GM10266 (cell line): ENCODE measurements around the gene TROAP.
A peak's percentile ranks its signal among the peaks of the same experiment; 100 is the strongest.

Experiments
- DNase-seq: peaks from one replicate; pipeline ENCODE4 v3.0.0; 2012; ENCODE audit errors: extremely low spot score
- TF ChIP-seq, protein P1 (sequence below): IDR thresholded peaks from 2 replicates; pipeline ENCODE4 v1.5.1; 2012; ENCODE audit warnings: mild to moderate bottlenecking, low read depth; ENCODE audit not compliant: control insufficient read depth, insufficient read depth; ENCODE audit errors: missing control alignments

TROAP gene

DNA sequence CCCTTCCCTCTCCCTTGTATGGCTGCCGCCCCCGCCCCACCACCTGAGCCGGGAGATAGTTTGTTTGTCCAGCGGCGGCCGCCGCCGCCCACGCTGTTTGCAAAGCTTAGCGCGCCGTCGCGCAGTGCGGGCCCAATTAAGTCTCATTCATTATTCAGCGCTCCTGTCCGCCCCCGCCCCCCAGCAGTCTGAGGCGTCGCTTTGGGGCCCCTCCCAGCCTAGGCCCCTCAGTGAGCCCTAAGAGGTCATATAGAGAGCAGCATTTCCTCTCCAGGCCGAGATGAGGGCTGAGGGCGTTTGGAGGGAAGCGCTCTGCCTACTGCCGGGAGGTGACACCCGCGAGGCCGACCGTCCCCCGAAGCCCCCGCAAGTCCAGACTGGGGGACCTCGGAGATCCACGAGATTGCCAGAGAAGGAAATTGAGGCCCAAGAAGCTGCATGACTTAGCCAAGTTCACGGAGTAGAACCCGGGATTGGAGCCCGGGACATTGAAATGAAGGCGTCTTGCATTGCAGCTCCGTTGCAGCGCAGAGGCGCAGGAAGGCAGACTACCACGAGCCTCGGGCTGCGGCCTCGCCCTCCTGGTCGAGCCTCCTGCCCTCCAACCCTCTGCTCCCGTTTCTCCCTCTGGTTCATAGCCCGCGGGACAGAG lies 23.7 kb downstream of the TROAP start, which contains the start of gene DNAJC22:
DNAJC22 (plus strand) TSS at position 230 of the 652 bp plus-strand sequence. CDS start 1,985 bp downstream, outside the sequence.
- DNase-seq, result peak; percentile 78
- TF ChIP-seq, protein P1, sequence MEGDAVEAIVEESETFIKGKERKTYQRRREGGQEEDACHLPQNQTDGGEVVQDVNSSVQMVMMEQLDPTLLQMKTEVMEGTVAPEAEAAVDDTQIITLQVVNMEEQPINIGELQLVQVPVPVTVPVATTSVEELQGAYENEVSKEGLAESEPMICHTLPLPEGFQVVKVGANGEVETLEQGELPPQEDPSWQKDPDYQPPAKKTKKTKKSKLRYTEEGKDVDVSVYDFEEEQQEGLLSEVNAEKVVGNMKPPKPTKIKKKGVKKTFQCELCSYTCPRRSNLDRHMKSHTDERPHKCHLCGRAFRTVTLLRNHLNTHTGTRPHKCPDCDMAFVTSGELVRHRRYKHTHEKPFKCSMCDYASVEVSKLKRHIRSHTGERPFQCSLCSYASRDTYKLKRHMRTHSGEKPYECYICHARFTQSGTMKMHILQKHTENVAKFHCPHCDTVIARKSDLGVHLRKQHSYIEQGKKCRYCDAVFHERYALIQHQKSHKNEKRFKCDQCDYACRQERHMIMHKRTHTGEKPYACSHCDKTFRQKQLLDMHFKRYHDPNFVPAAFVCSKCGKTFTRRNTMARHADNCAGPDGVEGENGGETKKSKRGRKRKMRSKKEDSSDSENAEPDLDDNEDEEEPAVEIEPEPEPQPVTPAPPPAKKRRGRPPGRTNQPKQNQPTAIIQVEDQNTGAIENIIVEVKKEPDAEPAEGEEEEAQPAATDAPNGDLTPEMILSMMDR, result no peak

GRCh38 chr12:49347311-49348193 lies 24.5 kb downstream of the TROAP start:
- peak; percentile 91 for DNase-seq
- TF ChIP-seq, protein P1, result peak; percentile 98

- TF ChIP-seq, protein P1, result no peak
- DNase-seq, result no peak
These were observed 25.7 kb downstream of the TROAP start for GRCh38 chr12:49348781-49349180.

DNA sequence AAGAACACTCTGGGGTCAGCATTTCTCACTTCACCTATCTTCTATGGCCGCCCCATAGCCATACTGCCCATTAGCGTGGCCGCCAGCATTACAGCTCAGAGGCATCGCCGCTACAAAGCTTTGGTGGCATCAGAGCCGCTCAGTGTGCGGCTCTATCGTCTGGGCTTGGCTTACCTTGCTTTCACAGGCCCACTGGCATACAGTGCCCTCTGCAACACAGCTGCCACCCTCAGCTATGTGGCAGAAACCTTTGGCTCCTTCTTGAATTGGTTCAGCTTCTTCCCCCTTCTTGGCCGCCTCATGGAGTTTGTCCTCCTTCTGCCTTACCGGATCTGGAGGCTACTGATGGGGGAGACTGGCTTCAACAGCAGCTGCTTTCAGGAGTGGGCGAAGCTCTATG lies 26.2 kb downstream of the TROAP start:
- TF ChIP-seq, protein P1, result no peak
- no peak for DNase-seq

- TF ChIP-seq, protein P1, result no peak
- DNase-seq, result no peak
These were observed 29.3 kb downstream of the TROAP start for GRCh38 chr12:49352351-49352750.

- DNase-seq, result no peak
- TF ChIP-seq, protein P1, result no peak
These were observed 32.9 kb downstream of the TROAP start for GRCh38 chr12:49355913-49356312.
